SK-N-SH treated with all-trans-retinoic acid at 6 μM for 48 hours (cell line): Measurements from ENCODE around the gene HEXIM2.

Experiments used
- ARNTL ChIP-seq: fragments of 450-650 bp; formaldehyde crosslinking; IDR thresholded peaks from 2 replicates; pipeline ENCODE4 v1.5.0; 2020; ENCODE audit warnings: low read depth, mild to moderate bottlenecking, moderate library complexity, borderline replicate concordance
- ESRRG ChIP-seq: fragments of 250-450 bp; sonication (Bioruptor Pico); IDR thresholded peaks from 2 replicates; pipeline ENCODE4 v1.6.1; 2021; ENCODE audit warnings: mild to moderate bottlenecking
- PATZ1 ChIP-seq: fragments of 250-450 bp; sonication (Bioruptor Pico); IDR thresholded peaks from 2 replicates; pipeline ENCODE4 v1.8.0; 2020; ENCODE audit warnings: mild to moderate bottlenecking, moderate library complexity, borderline replicate concordance
- PPARA ChIP-seq: fragments of 250-450 bp; sonication (Bioruptor Pico); IDR thresholded peaks from 2 replicates; pipeline ENCODE4 v1.5.0; 2020; ENCODE audit warnings: mild to moderate bottlenecking, borderline replicate concordance
- RARB ChIP-seq: fragments of 250-450 bp; sonication (Bioruptor Pico); IDR thresholded peaks from 2 replicates; pipeline ENCODE4 v1.8.0; 2021; ENCODE audit warnings: mild to moderate bottlenecking, moderate library complexity
- SNAI2 ChIP-seq: fragments of 250-450 bp; sonication (Bioruptor Pico); IDR thresholded peaks from 2 replicates; pipeline ENCODE4 v1.5.0; 2020; ENCODE audit warnings: mild to moderate bottlenecking, moderate library complexity
- TSHZ2 ChIP-seq: fragments of 250-450 bp; sonication (Bioruptor Pico); IDR thresholded peaks from 2 replicates; pipeline ENCODE4 v1.5.0; 2020; ENCODE audit warnings: mild to moderate bottlenecking, moderate library complexity
- ZNF70 ChIP-seq: fragments of 450-650 bp; formaldehyde crosslinking; IDR thresholded peaks from 2 replicates; pipeline ENCODE4 v1.5.0; 2020; ENCODE audit warnings: mild to moderate bottlenecking, moderate library complexity
- ZNF8 ChIP-seq: fragments of 450-650 bp; formaldehyde crosslinking; IDR thresholded peaks from 2 replicates; pipeline ENCODE4 v1.5.0; 2020; ENCODE audit warnings: mild to moderate bottlenecking, moderate library complexity
- TF ChIP-seq, protein P1 (sequence below): fragments of 250-450 bp; sonication (Bioruptor Pico); IDR thresholded peaks from 2 replicates; pipeline ENCODE4 v1.5.1; 2020; ENCODE audit warnings: low read depth, mild to moderate bottlenecking, moderate library complexity
- TF ChIP-seq, protein P2 (sequence below): fragments of 250-450 bp; sonication (Bioruptor Pico); IDR thresholded peaks from 2 replicates; pipeline ENCODE4 v1.5.1; 2021; ENCODE audit warnings: mild to moderate bottlenecking, moderate library complexity

- TF ChIP-seq, protein P1, sequence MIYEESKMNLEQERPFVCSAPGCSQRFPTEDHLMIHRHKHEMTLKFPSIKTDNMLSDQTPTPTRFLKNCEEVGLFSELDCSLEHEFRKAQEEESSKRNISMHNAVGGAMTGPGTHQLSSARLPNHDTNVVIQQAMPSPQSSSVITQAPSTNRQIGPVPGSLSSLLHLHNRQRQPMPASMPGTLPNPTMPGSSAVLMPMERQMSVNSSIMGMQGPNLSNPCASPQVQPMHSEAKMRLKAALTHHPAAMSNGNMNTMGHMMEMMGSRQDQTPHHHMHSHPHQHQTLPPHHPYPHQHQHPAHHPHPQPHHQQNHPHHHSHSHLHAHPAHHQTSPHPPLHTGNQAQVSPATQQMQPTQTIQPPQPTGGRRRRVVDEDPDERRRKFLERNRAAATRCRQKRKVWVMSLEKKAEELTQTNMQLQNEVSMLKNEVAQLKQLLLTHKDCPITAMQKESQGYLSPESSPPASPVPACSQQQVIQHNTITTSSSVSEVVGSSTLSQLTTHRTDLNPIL (CRISPR knock-in tag): no peak
- TF ChIP-seq ESRRG (CRISPR knock-in tag): no peak
- TF ChIP-seq, protein P2, sequence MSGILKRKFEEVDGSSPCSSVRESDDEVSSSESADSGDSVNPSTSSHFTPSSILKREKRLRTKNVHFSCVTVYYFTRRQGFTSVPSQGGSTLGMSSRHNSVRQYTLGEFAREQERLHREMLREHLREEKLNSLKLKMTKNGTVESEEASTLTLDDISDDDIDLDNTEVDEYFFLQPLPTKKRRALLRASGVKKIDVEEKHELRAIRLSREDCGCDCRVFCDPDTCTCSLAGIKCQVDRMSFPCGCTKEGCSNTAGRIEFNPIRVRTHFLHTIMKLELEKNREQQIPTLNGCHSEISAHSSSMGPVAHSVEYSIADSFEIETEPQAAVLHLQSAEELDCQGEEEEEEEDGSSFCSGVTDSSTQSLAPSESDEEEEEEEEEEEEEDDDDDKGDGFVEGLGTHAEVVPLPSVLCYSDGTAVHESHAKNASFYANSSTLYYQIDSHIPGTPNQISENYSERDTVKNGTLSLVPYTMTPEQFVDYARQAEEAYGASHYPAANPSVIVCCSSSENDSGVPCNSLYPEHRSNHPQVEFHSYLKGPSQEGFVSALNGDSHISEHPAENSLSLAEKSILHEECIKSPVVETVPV: no peak
- TF ChIP-seq ARNTL (CRISPR knock-in tag): no peak
- TF ChIP-seq SNAI2 (CRISPR knock-in tag): no peak
- TF ChIP-seq RARB: no peak
- no peak for TF ChIP-seq ZNF8 (CRISPR knock-in tag)
- TF ChIP-seq TSHZ2 (CRISPR knock-in tag): 0 out of 2 replicates have a peak, but pooled peaks have one; percentile 37
- TF ChIP-seq PPARA: no peak
- no peak for TF ChIP-seq ZNF70 (CRISPR knock-in tag)
- TF ChIP-seq PATZ1: peak; percentile 93
Measured at GRCh38 chr17:45123930-45124796, 37.5 kb upstream of the HEXIM2 start.
